ENCODE results near the gene RPUSD1. TPM values are rescaled to one million over a fixed set of nuclear protein-coding genes. Genes with fewer than 3 reads are reported as not detected.
"Not testable (repeated sequence)": the region's sequence is repeated elsewhere in the genome, so short reads cannot be mapped to it uniquely, and the experiment has no call there.

The RPUSD1 gene
- total RNA-seq, 1 donor from 2014 or later = 31.0 TPM

DNA sequence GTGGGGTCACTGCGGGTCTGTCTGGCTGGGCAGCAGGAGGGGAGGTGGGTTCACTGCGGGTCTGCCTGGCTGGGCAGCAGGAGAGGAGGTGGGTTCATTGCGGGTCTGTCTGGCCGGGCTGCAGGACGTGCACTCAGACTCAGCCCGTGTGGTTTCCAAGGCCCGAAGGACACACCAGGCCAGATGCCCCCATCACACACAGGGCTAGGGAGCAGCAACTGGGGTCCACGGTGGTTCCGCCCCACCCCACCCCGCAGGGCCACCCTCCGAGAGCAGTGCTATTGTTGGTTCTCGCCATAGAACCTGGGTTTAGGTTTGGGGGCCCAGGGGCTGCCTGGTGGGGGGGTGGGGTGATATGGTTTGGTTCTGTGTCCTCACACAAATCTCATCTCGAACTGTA is 41.5 kb downstream of the RPUSD1 start:
- DNase-seq (ENCODE audit: low read depth) = no peak
- H3K4me3 ChIP-seq (ENCODE audit: low read depth, low read length) = no peak overlapping the region
- TF ChIP-seq, protein P1, sequence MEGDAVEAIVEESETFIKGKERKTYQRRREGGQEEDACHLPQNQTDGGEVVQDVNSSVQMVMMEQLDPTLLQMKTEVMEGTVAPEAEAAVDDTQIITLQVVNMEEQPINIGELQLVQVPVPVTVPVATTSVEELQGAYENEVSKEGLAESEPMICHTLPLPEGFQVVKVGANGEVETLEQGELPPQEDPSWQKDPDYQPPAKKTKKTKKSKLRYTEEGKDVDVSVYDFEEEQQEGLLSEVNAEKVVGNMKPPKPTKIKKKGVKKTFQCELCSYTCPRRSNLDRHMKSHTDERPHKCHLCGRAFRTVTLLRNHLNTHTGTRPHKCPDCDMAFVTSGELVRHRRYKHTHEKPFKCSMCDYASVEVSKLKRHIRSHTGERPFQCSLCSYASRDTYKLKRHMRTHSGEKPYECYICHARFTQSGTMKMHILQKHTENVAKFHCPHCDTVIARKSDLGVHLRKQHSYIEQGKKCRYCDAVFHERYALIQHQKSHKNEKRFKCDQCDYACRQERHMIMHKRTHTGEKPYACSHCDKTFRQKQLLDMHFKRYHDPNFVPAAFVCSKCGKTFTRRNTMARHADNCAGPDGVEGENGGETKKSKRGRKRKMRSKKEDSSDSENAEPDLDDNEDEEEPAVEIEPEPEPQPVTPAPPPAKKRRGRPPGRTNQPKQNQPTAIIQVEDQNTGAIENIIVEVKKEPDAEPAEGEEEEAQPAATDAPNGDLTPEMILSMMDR (conservative IDR thresholded peaks at IDR 0.05; ENCODE audit: low read depth, low read length) = no peak

DNA sequence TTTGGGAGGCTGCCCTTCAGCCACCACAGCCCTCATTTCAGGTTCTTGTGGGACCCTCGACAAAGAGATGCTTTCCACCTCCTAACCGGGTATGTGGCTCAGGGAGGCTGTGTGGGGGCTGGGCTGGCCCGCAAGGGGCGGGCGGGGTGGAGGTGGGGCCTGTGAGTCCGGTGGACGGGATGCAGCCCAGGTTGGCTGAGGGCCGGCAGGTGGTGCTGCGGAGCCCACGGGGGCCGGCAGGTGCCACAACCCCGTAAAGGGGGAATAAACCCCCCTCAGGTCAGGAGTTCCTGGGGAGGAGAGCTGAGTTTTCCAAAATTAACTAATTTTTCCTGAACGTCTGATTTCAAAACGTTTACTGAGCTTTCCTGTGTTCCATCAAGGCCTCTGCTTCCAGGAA is 42.4 kb downstream of the RPUSD1 start:
- no peak overlapping the region for H3K4me3 ChIP-seq (ENCODE audit: low read depth, low read length)
- DNase-seq (ENCODE audit: low read depth) = no peak
- TF ChIP-seq, protein P1 (conservative IDR thresholded peaks at IDR 0.05; ENCODE audit: low read depth, low read length) = peak; percentile 67

DNA sequence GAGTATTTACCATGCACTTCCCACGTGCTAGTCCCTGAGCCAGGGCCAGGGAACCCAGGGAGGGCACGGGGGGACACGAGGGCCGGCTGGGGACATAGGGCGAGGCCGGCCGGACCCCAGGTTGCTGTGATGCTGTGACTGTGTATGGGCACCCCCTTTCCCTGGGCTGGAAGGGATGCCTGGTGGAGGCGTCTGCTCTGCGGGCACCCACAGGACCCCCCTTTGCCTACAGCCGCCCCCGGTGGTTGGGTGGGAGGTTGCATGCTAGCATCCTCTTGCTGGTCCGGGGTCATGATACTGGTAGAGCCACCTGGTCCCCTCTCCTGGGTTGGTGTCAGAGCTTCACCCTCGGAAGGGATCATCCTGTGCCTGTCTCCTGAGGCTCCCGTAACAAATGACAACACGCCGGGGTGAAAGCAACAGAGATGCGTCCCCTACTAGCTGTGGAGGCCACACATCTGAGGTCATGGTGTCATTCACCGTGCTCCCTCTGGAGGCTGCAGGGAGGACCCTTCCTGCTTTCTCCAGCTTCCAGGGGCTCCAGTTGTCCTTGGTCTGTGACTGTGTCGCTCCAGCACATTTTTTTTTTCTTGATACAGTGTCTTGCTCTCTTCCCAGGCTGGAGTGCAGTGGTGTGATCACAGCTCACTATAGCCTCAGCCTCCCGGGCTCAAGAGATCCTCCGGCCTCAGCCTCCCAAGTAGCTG is 44.2 kb downstream of the RPUSD1 start:
- H3K4me3 ChIP-seq (ENCODE audit: low read depth, low read length) = no peak overlapping the region
- no peak for DNase-seq (ENCODE audit: low read depth)
- TF ChIP-seq, protein P1 (conservative IDR thresholded peaks at IDR 0.05; ENCODE audit: low read depth, low read length) = peak; percentile 23

DNA sequence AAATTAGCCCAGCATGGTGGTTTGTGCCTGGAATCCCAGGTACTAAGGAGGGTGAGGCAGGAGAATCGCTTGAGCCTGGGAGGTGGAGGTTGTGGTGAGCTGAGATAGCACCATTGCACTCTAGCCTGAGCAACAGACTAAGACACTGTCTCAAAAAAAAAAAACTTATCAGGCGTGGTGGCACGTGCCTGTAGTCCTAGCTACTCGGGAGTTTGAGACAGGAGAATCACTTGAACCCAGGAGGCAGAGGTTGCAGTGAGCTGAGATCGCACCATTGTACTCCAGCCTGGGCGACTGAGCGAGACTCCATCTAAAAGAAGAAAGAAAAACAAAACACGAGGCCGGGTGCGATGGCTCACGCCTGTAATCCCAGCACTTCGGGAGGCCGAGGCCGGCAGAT is 45.3 kb downstream of the RPUSD1 start:
- DNase-seq (ENCODE audit: low read depth); H3K4me3 ChIP-seq (ENCODE audit: low read depth, low read length): not testable (repeated sequence)

DNA sequence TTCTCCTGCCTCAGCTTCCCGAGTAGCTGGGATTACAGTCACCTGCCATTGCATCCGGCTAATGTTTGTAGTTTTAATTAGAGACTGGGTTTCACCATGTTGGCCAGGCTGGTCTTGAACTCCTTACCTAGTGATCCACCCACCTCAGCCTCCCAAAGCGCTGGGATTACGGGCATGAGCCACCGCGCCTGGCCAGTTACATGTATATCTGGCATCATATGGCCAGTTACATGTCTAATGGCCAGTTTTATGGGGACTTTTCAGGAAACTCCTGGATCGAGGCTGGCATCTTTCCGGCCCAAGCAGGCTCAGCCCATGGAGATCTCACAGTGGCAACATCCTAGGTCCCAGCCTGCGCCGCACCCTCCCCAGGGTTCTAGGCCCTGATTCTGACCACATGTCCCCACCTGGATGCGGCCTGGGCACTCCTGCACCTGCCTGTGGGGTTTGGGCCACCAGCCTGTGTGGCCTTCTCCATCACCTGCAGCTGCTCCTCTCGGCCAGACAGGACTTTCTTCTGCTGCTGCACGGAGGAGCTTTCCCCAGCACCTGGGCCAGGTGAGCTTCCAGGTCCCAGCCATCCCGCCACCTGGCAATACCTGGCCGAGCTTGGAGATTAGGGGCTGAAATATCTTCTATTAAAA is 46.1 kb downstream of the RPUSD1 start:
- DNase-seq (ENCODE audit: low read depth) = no peak
- TF ChIP-seq, protein P1 (conservative IDR thresholded peaks at IDR 0.05; ENCODE audit: low read depth, low read length) = no peak
- no peak overlapping the region for H3K4me3 ChIP-seq (ENCODE audit: low read depth, low read length)

DNA sequence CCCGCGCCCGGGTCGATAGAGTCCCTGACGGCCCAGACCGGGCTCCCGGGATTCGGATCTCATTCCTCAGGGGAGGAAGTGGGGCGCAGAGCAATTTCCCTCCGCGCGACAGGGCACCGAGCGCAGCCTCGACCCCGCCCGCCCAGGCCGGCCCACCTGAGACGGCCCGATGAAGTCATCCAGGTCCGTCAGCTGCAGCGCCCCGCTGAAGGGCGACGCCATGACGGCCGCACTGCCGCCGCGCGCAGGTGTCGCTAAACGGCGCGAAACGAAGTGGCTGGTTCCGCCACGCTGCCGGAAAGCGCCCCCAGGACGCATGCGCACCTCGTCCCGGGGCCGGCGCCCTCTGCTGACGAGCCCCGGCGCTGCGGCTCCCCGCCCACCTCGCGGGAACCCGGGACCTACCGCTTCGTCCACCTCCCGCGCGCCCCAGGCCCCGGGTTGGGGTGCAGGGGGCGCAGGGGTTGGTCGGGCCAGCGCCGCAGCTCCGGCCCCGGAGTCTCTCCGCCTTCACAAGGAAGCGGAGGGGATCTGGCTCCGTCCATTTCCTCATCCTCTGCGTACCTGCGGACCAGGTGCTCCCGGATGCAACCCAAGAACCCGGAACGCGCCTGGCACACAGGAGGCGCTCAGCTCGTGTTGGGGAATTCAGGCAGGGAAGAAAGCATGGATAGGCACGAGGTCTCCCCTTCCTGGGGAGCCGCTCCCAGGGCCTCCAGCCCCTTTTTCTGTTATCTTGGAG is 47.2 kb downstream of the RPUSD1 start, which contains the start of gene CIAO3:
TSS of gene CIAO3 (minus strand) at position 234 of the 742 bp plus-strand sequence. CDS start at position 222, 12 bp downstream.
- peak within 1 kb of the TSS; percentile 72 for H3K4me3 ChIP-seq (ENCODE audit: low read depth, low read length)
- TF ChIP-seq, protein P1 (conservative IDR thresholded peaks at IDR 0.05; ENCODE audit: low read depth, low read length) = peak; percentile 65
- no peak for DNase-seq (ENCODE audit: low read depth)

DNA sequence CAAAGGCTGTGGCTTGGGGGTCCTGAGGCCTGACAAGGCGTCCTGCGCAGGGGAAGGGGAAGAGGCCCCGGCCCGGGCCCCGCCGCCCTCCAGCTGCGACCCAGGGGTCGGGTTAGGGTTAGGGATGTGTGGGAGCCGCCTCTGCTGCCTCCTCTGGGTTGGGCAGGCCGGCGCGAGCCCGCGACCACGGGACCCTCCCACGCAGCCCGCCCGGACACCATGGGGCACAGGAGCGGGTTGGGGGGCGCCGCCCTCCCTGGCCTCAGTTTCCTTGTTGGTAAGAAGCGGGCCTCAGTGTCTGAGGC is 47.8 kb downstream of the RPUSD1 start:
- DNase-seq (ENCODE audit: low read depth) = no peak

More for the DNA sequence above, 47.8 kb downstream of the RPUSD1 start:
- peak overlapping the region; percentile 72 for H3K4me3 ChIP-seq (ENCODE audit: low read depth, low read length)
- TF ChIP-seq, protein P1 (conservative IDR thresholded peaks at IDR 0.05; ENCODE audit: low read depth, low read length) = no peak
